IPS-NIHi7 (cell line): ENCODE measurements around the gene TMEM223.
"Not testable (repeated sequence)": the region's sequence is repeated elsewhere in the genome, so short reads cannot be mapped to it uniquely, and the experiment has no call there.

Experiments used
- DNase-seq: peaks from one replicate; pipeline ENCODE4 v3.0.0; 2012; ENCODE audit warnings: mixed read lengths; ENCODE audit errors: extremely low spot score

The TMEM223 gene

DNA sequence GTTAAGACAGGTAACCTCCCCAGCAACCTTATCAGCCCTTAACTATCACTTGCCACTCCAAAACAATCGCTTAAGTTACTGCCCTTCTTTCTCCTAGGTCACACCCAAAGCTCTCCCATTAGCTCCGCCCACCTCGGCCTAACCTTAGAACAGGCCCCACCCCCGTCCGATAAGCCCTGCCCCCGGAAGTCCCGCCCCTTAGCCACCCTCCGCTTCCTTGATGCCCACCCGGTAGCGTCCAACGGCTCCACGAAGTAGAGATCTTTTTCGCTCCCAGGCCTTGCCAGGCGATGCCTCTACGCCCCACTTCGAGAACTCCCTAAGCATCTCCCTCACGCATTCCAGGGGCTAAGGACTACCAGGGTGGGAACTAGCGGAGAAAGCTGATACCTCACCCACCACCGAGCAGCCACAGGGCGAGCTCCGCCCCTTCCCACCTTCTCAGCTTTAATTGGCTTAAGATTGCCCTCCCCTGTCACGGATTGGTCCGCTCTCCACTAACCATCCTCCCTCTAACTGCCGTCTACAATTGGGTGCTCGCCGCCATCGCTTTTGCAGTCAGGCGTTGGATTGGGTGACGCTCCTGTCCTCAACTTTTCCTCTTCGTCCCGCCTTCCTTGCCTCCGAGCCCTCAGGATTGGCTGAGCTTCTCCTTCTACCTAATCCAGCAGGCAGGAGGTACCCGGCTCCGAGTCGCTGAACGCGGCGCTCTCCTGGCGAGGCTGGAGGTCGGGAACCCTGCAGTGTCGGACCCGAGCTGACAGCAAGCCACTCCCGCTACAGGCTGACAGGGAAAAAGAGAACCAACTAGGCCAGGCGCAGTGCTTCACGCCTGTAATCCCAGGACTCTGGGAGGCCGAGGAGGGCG lies 37.8 kb downstream of the TMEM223 start, which contains the start of gene ZBTB3:
ZBTB3 (minus strand) TSS at position 425 of the 868 bp plus-strand sequence. CDS start 496 bp downstream, outside the sequence.
- peak; percentile 93 for DNase-seq

DNA sequence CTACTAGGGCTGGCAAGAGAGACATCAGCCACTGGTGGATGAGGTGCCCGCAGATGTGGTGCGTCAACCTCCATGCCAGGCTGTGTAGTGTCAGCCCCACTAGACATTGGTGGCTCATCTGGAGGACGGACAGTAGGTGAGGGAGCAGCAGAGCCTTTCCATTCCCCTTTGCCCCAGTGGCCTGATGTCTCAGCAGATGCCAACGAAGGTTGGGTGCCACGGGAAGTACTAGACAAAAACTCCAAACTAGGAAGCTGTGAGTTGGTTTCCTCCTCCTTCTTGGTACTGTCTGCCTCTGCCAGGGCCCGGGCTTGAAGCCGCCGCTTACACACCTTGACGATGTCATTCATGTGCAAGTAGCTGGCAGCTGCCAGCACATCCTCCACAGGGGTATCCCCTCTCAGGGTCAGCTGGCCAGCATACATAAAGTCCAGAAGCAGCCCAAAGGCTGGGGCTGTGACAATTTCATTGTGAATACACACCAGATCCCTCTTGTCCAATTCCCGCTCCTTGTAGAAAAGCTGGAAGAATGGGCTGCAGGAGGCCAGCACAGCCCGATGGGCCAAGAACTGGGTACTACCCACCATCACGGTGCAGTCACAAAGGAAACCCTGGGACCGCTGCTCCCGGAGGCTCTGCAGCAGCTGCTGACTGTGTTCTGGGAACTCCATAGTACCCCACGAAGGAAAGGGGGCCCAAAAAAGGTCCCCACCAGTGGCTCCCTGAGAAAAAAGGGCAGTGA lies 38.6 kb downstream of the TMEM223 start:
- DNase-seq = no peak

DNA sequence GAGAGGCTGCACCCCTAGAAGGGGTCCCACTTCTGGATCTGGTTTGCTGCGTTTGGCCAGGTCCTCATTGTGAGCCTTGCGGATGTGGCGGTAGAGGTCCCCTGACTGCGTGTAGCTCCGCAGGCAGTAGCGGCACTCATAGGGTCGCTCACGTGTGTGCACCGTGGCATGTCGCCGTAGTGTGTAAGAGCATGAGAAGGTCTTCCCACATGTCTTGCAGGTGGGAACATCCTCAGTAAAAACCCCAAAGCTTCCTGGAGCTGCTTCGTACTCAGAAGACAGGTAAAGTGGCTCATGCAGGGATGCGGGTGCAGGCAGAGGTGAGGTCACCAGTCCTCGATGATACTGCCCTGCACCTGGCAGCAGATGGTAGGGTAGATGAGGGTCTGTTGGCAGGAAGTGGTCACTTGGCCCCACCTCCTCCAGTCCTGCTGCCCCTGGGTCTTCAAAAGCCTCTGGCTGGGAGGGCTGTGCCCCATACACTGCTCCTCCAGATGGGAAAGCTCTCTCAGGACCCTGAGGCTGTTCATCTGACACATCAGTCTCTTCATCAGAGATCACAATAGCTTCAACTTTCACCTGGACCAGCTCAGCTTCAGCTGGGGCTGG lies 39.5 kb downstream of the TMEM223 start:
- DNase-seq = no peak

DNA sequence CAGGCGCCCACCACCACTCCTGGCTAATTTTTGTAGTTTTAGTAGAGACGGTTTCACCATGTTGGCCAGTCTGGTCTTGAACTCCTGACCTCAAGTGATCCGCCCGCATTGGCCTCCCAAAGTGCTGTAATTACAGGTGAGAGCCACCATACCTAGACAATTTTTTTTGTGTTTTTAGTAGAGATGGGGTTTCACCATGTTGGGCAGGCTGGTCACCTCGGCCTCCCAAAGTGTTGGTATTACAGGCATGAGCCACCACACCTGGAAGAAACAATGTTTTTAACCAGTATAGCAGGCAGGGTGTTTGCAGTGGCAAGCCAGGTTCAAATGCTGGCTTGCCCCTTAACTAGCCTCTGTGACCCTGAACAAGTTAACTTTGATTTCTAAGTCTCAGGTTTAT lies 41.9 kb downstream of the TMEM223 start:
- DNase-seq = not testable (repeated sequence)

DNA sequence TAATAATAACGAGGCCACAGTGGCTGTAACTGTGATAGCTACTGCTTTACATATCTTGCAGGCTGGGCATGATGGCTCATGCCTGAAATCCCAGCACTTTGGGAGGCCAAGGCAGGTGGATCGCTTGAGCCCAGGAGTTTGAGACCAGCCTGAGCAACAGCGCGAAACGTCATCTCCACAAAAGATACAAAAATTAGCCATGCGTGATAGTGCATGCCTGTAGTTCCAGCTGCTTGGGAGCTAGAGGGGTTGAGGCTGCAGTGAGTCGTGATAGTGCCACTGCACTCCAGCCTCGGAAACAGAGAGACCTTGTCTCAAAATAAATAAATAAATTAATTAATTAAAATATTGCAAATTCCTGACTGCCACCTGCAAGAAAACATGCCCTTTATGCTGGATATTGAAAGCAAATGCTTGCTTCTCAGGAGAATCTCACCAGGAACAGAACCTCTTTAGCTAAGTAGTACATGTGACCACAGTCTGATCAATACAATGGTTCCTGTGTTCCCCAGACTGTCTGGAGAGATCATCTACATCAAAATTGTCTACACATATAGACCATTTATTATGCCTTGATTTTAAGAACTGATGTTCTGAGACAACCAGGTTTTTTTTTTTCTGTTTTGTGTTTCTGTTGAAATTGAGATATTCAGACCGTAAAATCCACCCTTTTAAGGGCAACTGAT lies 44.2 kb downstream of the TMEM223 start:
- no peak for DNase-seq
